ENCODE results near the gene CPXM2. TPM values are rescaled to one million over a fixed set of nuclear protein-coding genes. Genes with fewer than 3 reads are reported as not detected.

Gene CPXM2
- total RNA-seq, 1 donor from 2014 or later: 9.7 TPM

DNA sequence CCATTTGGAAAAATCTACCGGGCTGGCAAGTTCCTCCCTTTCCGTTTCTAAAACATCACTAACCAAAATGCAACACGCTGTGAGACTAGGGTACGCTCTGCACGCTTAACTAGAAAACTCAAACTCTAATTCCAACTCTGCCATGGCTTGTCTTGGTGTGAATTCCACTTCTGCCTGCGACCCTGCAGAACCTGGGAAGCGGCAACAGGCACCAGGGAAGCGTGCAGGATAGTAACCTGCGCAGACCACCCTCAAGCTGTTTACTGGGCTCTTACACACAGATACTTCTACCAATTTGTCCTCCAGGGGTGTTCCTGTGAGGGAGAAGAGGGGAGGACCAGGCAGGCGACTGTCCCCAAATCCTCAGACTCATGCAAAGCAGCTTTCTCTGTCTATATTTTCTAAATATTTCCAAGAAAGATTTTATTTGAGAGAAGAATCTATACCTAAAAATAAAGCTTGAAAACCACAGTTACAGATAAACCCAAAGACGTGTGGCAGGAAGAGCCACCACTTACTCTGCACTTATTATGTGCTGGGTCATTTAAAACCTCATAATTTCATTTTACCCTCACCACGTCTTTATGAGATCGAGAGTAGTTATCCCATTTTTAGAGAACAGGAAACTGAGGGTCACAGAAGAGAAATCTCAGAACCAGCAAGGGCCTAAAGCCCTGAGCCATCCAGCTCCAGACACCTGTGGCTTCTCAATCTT lies 52.9 kb downstream of the CPXM2 start:
- no peak for ATAC-seq
- intact Hi-C loops (cut with DNase I): no loop called here
- H3K4me1 ChIP-seq: no peaks in the 10 kb centered on the region
- TF ChIP-seq, protein P1, sequence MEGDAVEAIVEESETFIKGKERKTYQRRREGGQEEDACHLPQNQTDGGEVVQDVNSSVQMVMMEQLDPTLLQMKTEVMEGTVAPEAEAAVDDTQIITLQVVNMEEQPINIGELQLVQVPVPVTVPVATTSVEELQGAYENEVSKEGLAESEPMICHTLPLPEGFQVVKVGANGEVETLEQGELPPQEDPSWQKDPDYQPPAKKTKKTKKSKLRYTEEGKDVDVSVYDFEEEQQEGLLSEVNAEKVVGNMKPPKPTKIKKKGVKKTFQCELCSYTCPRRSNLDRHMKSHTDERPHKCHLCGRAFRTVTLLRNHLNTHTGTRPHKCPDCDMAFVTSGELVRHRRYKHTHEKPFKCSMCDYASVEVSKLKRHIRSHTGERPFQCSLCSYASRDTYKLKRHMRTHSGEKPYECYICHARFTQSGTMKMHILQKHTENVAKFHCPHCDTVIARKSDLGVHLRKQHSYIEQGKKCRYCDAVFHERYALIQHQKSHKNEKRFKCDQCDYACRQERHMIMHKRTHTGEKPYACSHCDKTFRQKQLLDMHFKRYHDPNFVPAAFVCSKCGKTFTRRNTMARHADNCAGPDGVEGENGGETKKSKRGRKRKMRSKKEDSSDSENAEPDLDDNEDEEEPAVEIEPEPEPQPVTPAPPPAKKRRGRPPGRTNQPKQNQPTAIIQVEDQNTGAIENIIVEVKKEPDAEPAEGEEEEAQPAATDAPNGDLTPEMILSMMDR (IDR thresholded peaks at IDR 0.05): no peak
- no peak for DNase-seq
- no peaks in the 10 kb centered on the region for H3K9me3 ChIP-seq
- no peaks in the 10 kb centered on the region for H3K36me3 ChIP-seq
- H3K4me3 ChIP-seq: no peak overlapping the region
- H3K27ac ChIP-seq: no peak overlapping the region
- no peaks in the 10 kb centered on the region for H3K27me3 ChIP-seq

DNA sequence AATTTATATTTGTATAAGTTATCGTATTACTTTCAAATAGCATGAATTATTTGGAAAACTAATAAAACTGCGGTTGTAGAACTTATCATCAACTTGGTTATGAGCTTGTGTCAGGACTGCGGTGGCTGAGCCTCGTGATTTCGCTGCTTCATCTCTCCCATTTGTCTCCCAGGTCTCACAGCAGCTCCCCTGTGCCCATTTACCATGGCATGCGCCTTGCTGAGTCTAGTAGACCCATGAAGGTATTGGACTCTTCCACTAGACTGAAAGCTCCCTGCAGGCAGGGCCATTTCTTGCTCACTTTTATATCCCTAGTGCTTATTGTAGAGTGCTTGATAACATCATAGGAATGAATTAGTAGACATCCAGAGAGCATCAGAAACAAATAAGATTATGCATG lies 53.9 kb downstream of the CPXM2 start:
- Histone ChIP-seq H3K27me3 (no peaks in the 10 kb centered on the region), H3K27ac (no peak overlapping the region), H3K36me3 (no peaks in the 10 kb centered on the region), H3K4me1 (no peaks in the 10 kb centered on the region), H3K4me3 (no peak overlapping the region), H3K9me3 (no peaks in the 10 kb centered on the region)
- DNase-seq (no peak), ATAC-seq (no peak)
- intact Hi-C loops (cut with DNase I): no loop called here
- TF ChIP-seq, protein P1 (IDR thresholded peaks at IDR 0.05): no peak

DNA sequence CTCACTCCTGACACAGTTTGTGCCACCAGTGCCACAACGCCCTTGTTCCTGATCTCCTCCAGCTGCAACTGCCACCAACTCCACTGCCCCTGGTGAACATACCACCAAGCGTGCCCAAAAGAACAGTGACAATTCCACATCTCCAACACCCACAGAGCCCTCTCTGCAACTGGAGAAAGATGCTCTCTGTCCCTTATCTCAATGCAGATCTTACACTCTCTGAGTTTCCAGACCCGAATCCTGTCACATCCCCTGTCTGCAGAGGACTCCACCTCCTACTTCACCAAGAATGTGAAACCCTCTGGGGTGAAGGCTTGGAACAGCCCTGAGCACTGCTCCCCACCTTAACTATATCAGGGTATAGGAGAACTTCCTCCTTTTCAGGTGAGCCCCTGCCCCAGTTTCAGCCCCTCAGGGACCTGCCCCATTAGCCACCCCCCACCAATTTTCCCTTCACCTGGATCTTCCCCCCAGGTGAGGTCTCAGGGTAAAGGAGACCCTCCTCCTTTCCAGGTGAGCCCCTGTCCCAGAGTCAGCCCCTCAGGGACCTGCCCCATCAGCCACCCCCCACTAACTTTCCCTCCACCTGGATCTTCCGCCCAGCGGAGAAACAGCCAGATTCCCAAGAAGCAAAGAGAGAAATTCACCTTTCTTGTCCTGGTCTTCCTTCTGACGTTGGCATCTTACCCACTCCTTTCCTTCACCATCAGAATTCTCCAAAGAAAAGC lies 55.0 kb downstream of the CPXM2 start:
- intact Hi-C loops (cut with DNase I): no loop called here
- ATAC-seq (no peak), DNase-seq (no peak)

DNA sequence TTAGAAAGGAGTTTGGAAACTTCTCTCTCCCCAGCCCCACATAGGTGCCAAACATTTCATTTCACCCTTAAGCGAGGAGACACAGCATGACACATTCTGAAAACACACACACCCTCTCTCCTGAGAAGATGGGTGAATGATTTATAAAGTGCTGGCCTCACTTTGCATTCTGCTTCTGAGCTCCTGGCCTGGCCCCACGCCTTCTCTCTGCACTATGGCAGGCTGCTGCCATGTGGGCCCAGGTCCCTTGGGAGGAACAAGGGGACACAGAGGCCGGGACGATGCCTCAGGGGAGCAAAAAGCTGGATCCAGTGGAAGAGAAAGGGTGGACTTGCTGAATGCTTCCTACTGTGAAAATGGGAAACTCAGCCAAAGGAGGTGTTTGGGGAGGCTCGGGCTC lies 56.0 kb downstream of the CPXM2 start:
- intact Hi-C loops (cut with DNase I): no loop called here
- ATAC-seq (no peak), DNase-seq (no peak)
- Histone ChIP-seq H3K27ac (no peak overlapping the region), H3K36me3 (no peaks in the 10 kb centered on the region), H3K4me1 (no peaks in the 10 kb centered on the region), H3K4me3 (no peak overlapping the region), H3K9me3 (no peaks in the 10 kb centered on the region), H3K27me3 (no peaks in the 10 kb centered on the region)
- TF ChIP-seq, protein P1 (IDR thresholded peaks at IDR 0.05): no peak

More for the DNA sequence above, 55.0 kb downstream of the CPXM2 start:
- Histone ChIP-seq H3K27ac (no peak overlapping the region), H3K9me3 (no peaks in the 10 kb centered on the region), H3K27me3 (no peaks in the 10 kb centered on the region), H3K4me1 (no peaks in the 10 kb centered on the region), H3K4me3 (no peak overlapping the region), H3K36me3 (no peaks in the 10 kb centered on the region)
- TF ChIP-seq, protein P1 (IDR thresholded peaks at IDR 0.05): no peak

DNA sequence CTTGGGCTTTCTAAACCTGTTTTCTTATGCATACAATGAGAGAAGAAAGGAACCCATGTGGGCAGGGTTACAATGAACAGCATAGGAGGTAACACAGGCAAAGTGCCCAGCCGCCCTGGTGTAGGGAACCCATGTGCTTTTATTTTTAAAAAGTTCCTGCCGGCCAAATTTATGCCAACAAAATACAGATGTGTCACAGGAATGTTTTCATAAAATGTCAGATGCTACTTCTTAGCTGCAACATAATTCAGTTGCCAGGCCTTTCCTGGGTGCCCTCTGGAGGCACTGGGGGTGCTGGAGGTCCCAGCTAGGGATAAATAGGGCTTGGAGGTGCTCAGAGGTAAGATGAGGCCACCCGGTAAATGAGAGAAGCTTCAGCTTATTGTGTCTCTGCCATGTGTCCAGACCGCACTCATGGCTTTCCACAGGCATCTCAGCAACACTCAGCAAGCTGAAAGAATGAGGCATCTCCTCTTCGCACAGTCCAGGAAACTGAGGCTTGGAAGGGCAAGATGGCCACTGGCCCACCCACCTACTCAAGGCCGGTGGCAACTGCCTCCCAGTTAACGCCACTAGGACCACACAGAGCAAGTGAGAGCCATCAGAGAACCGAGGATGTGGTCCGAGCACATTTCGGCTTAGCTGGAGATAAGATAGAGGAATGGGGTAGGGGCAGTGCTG lies 58.3 kb downstream of the CPXM2 start:
- TF ChIP-seq, protein P1 (IDR thresholded peaks at IDR 0.05): no peak
- no peaks in the 10 kb centered on the region for H3K9me3 ChIP-seq
- no peaks in the 10 kb centered on the region for H3K27me3 ChIP-seq
- H3K4me3 ChIP-seq: no peak overlapping the region
- intact Hi-C loops (cut with DNase I): no loop called here
- no peak for ATAC-seq
- no peak overlapping the region for H3K27ac ChIP-seq
- no peaks in the 10 kb centered on the region for H3K4me1 ChIP-seq
- no peak for DNase-seq
- no peaks in the 10 kb centered on the region for H3K36me3 ChIP-seq

Measured in upper lobe of right lung (tissue), 1 donor.